ENCODE data around the gene GRK1. TPM values are rescaled to one million over a fixed set of nuclear protein-coding genes. Genes with fewer than 3 reads are reported as not detected.

The GRK1 gene
- total RNA-seq, 4 donors from 2014 or later = not detected

- Histone ChIP-seq H3K27me3 (no peaks in the 10 kb centered on the region), H3K4me3 (no peak overlapping the region), H3K36me3 (peaks cover 0 to 21% (median 0%) of the 10 kb centered on the region in 4 donors), H3K27ac (no peak overlapping the region), H3K9me3 (no peaks in the 10 kb centered on the region), H3K4me1 (peaks cover 10 to 27% (median 19%) of the 10 kb centered on the region in 4 donors)
- TF ChIP-seq POLR2A (IDR thresholded peaks at IDR 0.05) (no peak), POLR2AphosphoS5 (IDR thresholded peaks at IDR 0.05) (no peak), CTCF (IDR thresholded peaks at IDR 0.05) (no peak)
- DNase-seq = peak; percentile 6
- in situ Hi-C loops (cut with MboI; ENCODE audit: low pct_ligation_motif_present in 1 of 4, low pct_unique_long_range_greater_than_20kb in 1 of 4, low sequenced_read_pairs in 3 of 4) (no loop called here), intact Hi-C loops (cut with DNase I; ENCODE audit: low total_unique reads) (no loop called here)
- WGBS, 2 donors (ENCODE audit: low coverage in 1 of 2) = 79 to 100% methylated on average over 4 to 9 of the region's 9 CpGs
Measured at GRCh38 chr13:113645329-113645728, 21.7 kb upstream of the GRK1 start.

GRCh38 chr13:113646376-113646775, 20.6 kb upstream of the GRK1 start:
- WGBS, 2 donors (ENCODE audit: low coverage in 1 of 2) = 29 to 48% methylated on average over 10 to 11 of the region's 11 CpGs
- Histone ChIP-seq H3K27me3 (no peaks in the 10 kb centered on the region), H3K9me3 (no peaks in the 10 kb centered on the region), H3K27ac (peak overlapping the region in 2 of 4 donors; percentile 78 to 83), H3K36me3 (peaks cover 0 to 11% (median 0%) of the 10 kb centered on the region in 4 donors), H3K4me3 (no peak overlapping the region), H3K4me1 (peaks cover 10 to 27% (median 19%) of the 10 kb centered on the region in 4 donors)
- TF ChIP-seq CTCF (IDR thresholded peaks at IDR 0.05) = no peak
- no peak for TF ChIP-seq EP300 (IDR thresholded peaks at IDR 0.05; ENCODE audit: low read depth)
- TF ChIP-seq POLR2AphosphoS5 (IDR thresholded peaks at IDR 0.05) = no peak
- TF ChIP-seq POLR2A (IDR thresholded peaks at IDR 0.05) = no peak
- intact Hi-C loops (cut with DNase I; ENCODE audit: low total_unique reads) (no loop called here), in situ Hi-C loops (cut with MboI; ENCODE audit: low pct_ligation_motif_present in 1 of 4, low pct_unique_long_range_greater_than_20kb in 1 of 4, low sequenced_read_pairs in 3 of 4) (no loop called here)
- DNase-seq = peak; percentile 48

GRCh38 chr13:113646921-113647340, 20.1 kb upstream of the GRK1 start:
- no peaks in the 10 kb centered on the region for H3K9me3 ChIP-seq
- H3K27ac ChIP-seq = peak overlapping the region in 3 of 4 donors; percentile 50 to 83 (median 78)
- no peaks in the 10 kb centered on the region for H3K27me3 ChIP-seq
- 38 to 84% methylated on average over 3 to 10 of the region's 10 CpGs for WGBS, 2 donors (ENCODE audit: low coverage in 1 of 2)
- in situ Hi-C loops (cut with MboI; ENCODE audit: low pct_ligation_motif_present in 1 of 4, low pct_unique_long_range_greater_than_20kb in 1 of 4, low sequenced_read_pairs in 3 of 4) = no loop called here
- TF ChIP-seq POLR2A (IDR thresholded peaks at IDR 0.05) (no peak), POLR2AphosphoS5 (IDR thresholded peaks at IDR 0.05) (no peak), CTCF (IDR thresholded peaks at IDR 0.05) (no peak), EP300 (IDR thresholded peaks at IDR 0.05; ENCODE audit: low read depth) (no peak)
- no peak overlapping the region for H3K4me3 ChIP-seq
- H3K4me1 ChIP-seq = peaks cover 10 to 27% (median 19%) of the 10 kb centered on the region in 4 donors
- no peak for DNase-seq
- peaks cover 0 to 5% (median 0%) of the 10 kb centered on the region in 4 donors for H3K36me3 ChIP-seq
- intact Hi-C loops (cut with DNase I; ENCODE audit: low total_unique reads) = no loop called here

- Histone ChIP-seq H3K4me1 (peaks cover 10 to 27% (median 19%) of the 10 kb centered on the region in 4 donors), H3K27me3 (no peaks in the 10 kb centered on the region), H3K9me3 (no peaks in the 10 kb centered on the region), H3K27ac (peak overlapping the region; percentile 50 to 83 (median 70)), H3K36me3 (no peaks in the 10 kb centered on the region), H3K4me3 (no peak overlapping the region)
- in situ Hi-C loops (cut with MboI; ENCODE audit: low pct_ligation_motif_present in 1 of 4, low pct_unique_long_range_greater_than_20kb in 1 of 4, low sequenced_read_pairs in 3 of 4) (no loop called here), intact Hi-C loops (cut with DNase I; ENCODE audit: low total_unique reads) (no loop called here)
- 56% methylated on average over 41 of the region's 42 CpGs; no CpG with 5 or more reads in 1 of the 2 donors for WGBS, 2 donors (ENCODE audit: low coverage in 1 of 2)
- DNase-seq = peak; percentile 94
- no peak for TF ChIP-seq EP300 (IDR thresholded peaks at IDR 0.05; ENCODE audit: low read depth)
- peak; percentile 73 to 82 (median 76) for TF ChIP-seq POLR2AphosphoS5 (IDR thresholded peaks at IDR 0.05)
- TF ChIP-seq POLR2A (IDR thresholded peaks at IDR 0.05) = no peak
Measured at GRCh38 chr13:113647351-113648215, 19.4 kb upstream of the GRK1 start.
